HCEC 1CT (cell line): Measurements from ENCODE around the gene UMOD.
"Not testable (repeated sequence)": the region's sequence is repeated elsewhere in the genome, so short reads cannot be mapped to it uniquely, and the experiment has no call there.

Experiments
- DNase-seq: peaks from one replicate; pipeline ENCODE4 v3.0.0-alpha.2; 2017

UMOD gene

GRCh38 chr16:20319406-20319805, 33.1 kb downstream of the UMOD start:
- no peak for DNase-seq

DNA sequence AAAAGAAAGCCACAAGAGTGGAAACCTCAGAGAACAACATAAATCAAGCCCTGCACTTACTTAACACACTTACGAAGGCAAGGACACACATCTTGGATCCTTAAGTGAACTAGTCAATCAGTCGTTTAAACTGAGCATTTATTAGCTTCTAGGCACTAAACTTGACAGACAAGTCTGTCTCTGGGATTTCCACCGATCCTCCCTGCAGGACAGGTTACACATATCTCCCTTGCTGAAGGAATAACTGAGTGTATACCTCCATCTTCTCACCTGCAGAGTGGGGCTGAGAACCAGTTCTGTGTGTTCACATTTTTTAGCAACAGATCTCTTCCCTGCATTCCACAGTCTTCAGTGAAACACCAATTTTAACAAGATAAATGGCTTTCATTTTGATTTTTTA, 34.1 kb downstream of the UMOD start:
- DNase-seq = no peak

GRCh38 chr16:20318006-20318405, 34.5 kb downstream of the UMOD start:
- no peak for DNase-seq

DNA sequence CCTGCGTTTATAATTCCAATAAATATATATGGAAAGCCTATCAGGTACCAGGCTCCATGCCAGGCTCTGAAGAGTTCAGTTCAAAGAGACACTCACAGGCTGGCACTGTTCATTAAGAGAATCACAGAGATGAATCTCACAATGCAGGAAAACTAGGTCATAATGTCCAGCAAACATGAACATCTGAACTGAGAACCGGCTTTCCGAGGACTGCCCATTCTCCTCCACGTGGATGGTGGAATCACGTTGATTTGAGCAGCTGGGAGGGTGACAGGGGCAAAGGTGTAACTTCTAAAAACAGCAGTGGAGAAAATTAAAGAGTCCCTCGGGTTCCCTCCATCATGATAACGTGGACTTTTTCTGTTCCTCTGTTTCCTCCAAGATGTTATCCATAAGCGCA, 35.4 kb downstream of the UMOD start:
- no peak for DNase-seq

- no peak for DNase-seq
Observed at GRCh38 chr16:20316715-20317114, 35.8 kb downstream of the UMOD start.

DNA sequence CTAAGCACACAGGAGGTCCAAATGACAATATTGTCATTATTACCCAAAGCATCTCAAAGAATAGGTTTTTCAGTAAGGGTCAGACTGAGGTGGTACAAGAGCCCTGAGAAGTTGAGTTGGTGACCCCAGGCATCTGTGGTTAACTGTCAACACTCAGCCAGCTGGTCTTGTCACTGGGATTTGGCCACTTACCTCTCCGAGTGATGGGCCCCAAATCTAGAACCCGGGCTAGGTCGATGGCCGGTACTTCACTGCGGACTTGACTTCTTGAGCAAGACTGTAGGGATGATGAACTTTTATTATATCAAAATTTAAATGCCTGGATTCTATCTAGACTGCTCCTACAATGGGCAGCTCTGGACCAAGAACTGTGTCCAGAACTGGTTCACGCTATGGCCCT, 36.8 kb downstream of the UMOD start:
- no peak for DNase-seq

GRCh38 chr16:20314575-20314974, 37.9 kb downstream of the UMOD start:
- DNase-seq = no peak

- DNase-seq = no peak
Observed at GRCh38 chr16:20313741-20314140, 38.8 kb downstream of the UMOD start.

DNA sequence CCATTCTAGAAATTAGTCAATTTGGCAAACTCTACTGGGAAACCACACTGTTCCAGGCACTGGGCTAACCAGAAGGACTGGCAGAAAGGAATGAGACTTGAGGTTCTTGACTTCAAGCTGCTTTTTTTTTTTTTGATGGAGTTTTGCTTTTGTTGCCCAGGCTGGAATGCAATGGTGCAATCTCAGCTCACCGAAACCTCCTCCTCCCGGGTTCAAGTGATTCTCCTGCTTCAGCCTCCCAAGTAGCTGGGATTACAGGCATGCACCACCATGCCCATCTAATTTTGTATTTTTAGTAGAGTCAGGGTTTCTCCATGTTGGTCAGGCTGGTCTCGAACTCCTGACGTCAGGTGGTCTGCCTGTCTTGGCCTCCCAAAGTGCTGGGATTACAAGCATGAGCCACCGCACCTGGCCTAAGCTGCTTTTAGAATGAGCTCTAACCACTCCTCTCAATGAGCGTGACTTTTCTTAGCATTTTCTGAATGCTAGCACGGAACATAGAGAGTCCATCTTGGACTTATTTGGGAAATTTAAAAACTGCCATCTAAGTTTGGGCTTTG, 39.9 kb downstream of the UMOD start:
- DNase-seq = not testable (repeated sequence)

- no peak for DNase-seq
Observed at GRCh38 chr16:20311548-20311947, 41.0 kb downstream of the UMOD start.

- no peak for DNase-seq
Observed at GRCh38 chr16:20310421-20311395, 41.8 kb downstream of the UMOD start.

GRCh38 chr16:20309786-20310185, 42.7 kb downstream of the UMOD start:
- DNase-seq = no peak

DNA sequence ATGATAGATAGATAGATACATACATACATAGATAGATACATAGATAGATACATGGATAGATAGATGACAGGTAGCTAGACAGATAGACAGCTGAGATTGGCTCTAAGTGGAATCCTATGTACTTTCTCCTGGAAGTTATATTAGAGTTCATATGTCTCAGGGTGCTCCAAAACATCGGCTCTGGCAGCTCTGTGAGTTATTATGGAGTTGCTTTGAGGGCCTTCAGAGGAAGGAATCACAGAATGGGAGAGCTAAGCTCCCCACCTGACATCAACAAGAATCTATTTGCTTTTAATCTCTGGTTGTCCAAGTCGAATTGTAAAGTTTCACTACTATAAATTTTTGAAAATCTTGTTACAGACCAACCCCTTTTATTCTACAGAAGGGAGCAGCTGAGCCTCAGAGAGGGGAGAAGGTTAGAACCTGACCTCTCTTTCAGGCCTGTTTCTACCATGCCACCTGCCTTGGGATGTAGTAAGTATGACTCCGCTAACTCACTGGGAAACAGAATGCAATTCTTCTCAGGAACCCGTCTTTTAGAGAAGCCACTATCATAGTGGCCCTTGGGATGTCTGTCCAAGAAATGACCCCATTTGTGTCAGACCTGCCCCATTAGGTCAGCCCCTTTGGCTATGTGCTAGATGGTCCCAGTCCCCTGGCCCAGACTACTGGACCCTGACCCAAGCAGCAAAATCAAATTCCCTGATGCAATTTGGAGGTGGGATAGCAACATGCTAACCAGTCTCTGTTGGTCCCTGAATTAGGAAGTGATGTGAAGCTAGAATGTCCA, 43.5 kb downstream of the UMOD start:
- no peak for DNase-seq

DNA sequence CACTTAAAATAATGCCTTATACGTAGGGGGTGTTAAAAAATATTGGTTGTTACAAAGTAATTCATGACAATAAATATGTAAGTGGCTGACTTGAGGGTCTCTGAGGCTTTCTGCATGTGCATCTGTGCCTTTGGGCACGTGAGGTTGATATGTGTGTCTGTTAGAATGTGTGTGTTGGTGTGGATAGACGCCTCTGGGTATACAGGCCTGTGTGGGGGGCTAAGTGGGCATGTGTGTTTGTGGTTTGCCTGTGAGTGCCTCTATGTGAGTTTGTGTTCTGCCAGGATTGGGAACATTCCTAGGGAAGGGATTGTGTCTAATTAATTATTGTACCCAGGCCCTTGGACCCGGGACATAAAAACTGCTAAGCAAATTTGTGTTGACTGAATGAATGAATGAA, 44.2 kb downstream of the UMOD start:
- DNase-seq = no peak

- DNase-seq = no peak
Observed at GRCh38 chr16:20307791-20308190, 44.7 kb downstream of the UMOD start.

DNA sequence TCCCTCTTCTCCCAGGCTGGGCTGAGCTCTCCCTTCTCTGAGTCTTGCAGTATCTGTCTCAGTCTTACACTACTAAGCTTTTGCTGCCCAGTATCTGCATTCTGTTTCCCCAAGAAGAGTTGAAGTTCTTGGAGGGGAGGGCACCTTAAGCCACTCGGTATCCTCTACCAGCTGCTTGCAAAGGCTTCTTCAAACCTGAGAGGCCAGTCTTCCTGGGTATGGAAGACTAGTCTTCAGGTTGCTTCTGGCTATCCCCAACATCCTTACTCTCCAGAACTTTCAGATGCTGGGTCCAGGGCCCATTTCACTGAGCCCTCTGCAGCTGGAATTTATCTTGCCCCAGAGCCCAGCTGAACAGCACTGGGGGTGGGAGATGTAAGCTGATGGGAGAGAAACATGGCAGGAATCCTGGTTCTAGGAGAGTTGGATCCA, 45.3 kb downstream of the UMOD start:
- DNase-seq = no peak

- DNase-seq = no peak
Observed at GRCh38 chr16:20306401-20306800, 46.1 kb downstream of the UMOD start.

GRCh38 chr16:20303012-20303411, 49.5 kb downstream of the UMOD start:
- no peak for DNase-seq

- DNase-seq = no peak
Observed at GRCh38 chr16:20302389-20302788, 50.1 kb downstream of the UMOD start.

DNA sequence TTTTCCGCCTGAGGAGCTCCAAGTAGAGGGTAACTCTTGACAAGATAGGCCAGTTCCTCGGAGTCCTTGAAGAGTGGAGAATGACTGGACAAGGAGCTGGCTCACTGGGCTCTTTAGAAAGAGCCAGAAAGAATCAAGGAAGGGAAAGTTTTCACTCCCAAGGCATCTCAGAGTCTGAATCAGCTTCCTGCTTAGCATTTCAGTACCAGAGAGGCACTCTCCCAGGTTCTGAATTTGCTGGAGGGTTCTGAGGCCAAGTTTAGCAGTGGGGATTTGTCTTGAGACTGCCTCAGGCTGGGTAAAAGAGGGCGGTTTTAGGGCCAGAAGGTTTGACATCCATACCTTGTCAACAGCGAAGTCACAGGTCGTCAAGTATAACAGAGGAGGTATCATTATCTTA, 50.7 kb downstream of the UMOD start:
- DNase-seq = no peak

DNA sequence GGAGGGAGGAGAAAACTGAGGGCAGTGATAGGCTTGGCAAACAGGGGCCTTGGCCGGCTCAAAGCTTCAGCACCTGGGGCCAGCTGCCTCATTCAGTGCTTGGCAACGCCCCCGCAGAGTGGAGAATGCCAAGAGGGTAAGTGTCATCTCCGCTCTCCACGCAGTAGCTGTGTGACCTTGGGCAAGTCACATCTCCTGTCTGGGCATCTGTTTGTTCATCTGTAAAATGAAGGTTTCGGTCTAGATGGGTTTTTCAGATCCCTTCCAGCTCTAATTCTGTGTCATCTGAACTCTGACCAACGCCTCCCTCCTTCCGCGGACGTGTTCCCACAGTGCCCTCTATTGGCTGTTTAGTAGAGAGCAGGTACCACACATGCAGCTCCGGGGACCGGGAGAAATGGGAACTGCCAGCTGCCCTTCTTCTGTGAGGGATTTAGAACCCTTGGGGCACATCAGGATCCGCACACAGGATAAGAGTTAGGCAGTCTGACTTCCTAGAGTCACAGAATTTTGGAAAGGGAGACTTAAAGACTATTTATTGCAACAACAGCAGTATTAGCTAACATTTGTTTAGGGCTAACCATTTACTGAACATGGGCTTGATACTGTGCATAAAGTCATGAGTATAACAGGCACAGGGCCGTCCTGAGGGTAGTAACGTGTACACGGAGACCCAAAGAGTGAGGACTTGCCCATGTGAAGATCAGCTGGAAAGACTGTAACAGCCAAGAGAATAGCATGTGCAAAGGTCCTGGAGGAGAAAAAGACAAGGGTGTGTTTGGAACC, 52.0 kb downstream of the UMOD start:
- DNase-seq = peak; percentile 7

- no peak for DNase-seq
Observed at GRCh38 chr16:20298452-20298851, 54.1 kb downstream of the UMOD start.
